HEK293 (cell line): Measurements from ENCODE around the gene WDR55.
"Not testable (repeated sequence)": the region's sequence is repeated elsewhere in the genome, so short reads cannot be mapped to it uniquely, and the experiment has no call there.

Source experiments
- CTCF ChIA-PET: fragments of 350-600 bp; formaldehyde crosslinking; extraction: SDS; loops from one replicate; lab custom pipeline; 2021; ENCODE audit warnings: antibody characterized with exemption; lab: Yijun Ruan, JAX
- POLR2A ChIA-PET: fragments of 300-600 bp; formaldehyde crosslinking; extraction: SDS; loops from one replicate; lab custom pipeline; 2020; ENCODE audit warnings: antibody characterized with exemption, inconsistent platforms; lab: Yijun Ruan, JAX
- H3K27ac ChIP-seq: fragments of 200-500 bp; sonication (Bioruptor generic); 2 replicates; pipeline ENCODE4 v1.5.1; 2014; ENCODE audit warnings: low read depth, low read length, control low read depth, inconsistent platforms; ENCODE audit errors: extremely low read depth
- H3K36me3 ChIP-seq, 2 experiments: fragments of 200-500 bp in 1 of 2; sonication (Bioruptor generic) in 1 of 2; 1 replicate in 1 of 2; 2 replicates in 1 of 2; pipeline ENCODE4 v1.5.1; 2014 to 2017; ENCODE audit warnings: inconsistent platforms in 2 of 2, low read length in 2 of 2; ENCODE audit not compliant: control insufficient read depth in 2 of 2, insufficient read depth in 1 of 2
- H3K4me1 ChIP-seq: fragments of 200-500 bp; sonication (Bioruptor generic); 2 replicates; pipeline ENCODE4 v1.5.1; 2014; ENCODE audit warnings: mild to moderate bottlenecking, low read length, inconsistent platforms; ENCODE audit not compliant: control insufficient read depth, insufficient read depth
- H3K4me3 ChIP-seq: 2 replicates; pipeline ENCODE4 v1.5.1; 2011; ENCODE audit warnings: low read depth, mild to moderate bottlenecking, control low read depth, low read length, moderate library complexity
- H3K9me3 ChIP-seq: fragments of 200-500 bp; sonication (Bioruptor generic); 2 replicates; pipeline ENCODE4 v1.5.1; 2014; ENCODE audit warnings: low read depth, low read length, inconsistent platforms; ENCODE audit not compliant: control insufficient read depth, insufficient read depth
- GLI2 ChIP-seq: fragments of 450-650 bp; formaldehyde crosslinking; IDR thresholded peaks from 2 replicates; pipeline ENCODE4; 2017; ENCODE audit warnings: missing biosample characterization, missing genetic modification characterization, low read depth, borderline replicate concordance
- PRDM1 ChIP-seq: fragments of 450-650 bp; formaldehyde crosslinking; IDR thresholded peaks from 2 replicates; pipeline ENCODE4; 2016; ENCODE audit warnings: missing biosample characterization, missing genetic modification characterization
- SCRT2 ChIP-seq: fragments of 450-650 bp; formaldehyde crosslinking; IDR thresholded peaks from 2 replicates; pipeline ENCODE4 v1.5.1; 2016; ENCODE audit warnings: missing biosample characterization, missing genetic modification characterization
- SP3 ChIP-seq: fragments of 450-650 bp; formaldehyde crosslinking; IDR thresholded peaks from 2 replicates; pipeline ENCODE4 v1.5.1; 2016; ENCODE audit warnings: missing biosample characterization, missing genetic modification characterization
- ZBTB17 ChIP-seq: fragments of 450-650 bp; formaldehyde crosslinking; IDR thresholded peaks from 2 replicates; pipeline ENCODE4 v1.5.1; 2016; ENCODE audit warnings: missing biosample characterization, missing genetic modification characterization
- ZBTB48 ChIP-seq: fragments of 450-650 bp; formaldehyde crosslinking; IDR thresholded peaks from 2 replicates; pipeline ENCODE4 v1.5.1; 2016; ENCODE audit warnings: missing biosample characterization, missing genetic modification characterization
- ZNF138 ChIP-seq: fragments of 450-650 bp; formaldehyde crosslinking; IDR thresholded peaks from 2 replicates; pipeline ENCODE4 v1.5.1; 2016; ENCODE audit warnings: missing biosample characterization, missing genetic modification characterization, borderline replicate concordance
- ZNF394 ChIP-seq: fragments of 450-650 bp; formaldehyde crosslinking; IDR thresholded peaks from 2 replicates; pipeline ENCODE4 v1.5.1; 2016; ENCODE audit warnings: missing biosample characterization, missing genetic modification characterization, mild to moderate bottlenecking, moderate library complexity, borderline replicate concordance
- ZNF473 ChIP-seq: fragments of 450-650 bp; formaldehyde crosslinking; IDR thresholded peaks from 2 replicates; pipeline ENCODE4 v1.5.1; 2017; ENCODE audit warnings: missing biosample characterization, missing genetic modification characterization
- ZNF501 ChIP-seq: fragments of 450-650 bp; formaldehyde crosslinking; IDR thresholded peaks from 2 replicates; pipeline ENCODE4 v1.5.1; 2016; ENCODE audit warnings: missing biosample characterization, missing genetic modification characterization
- ZNF529 ChIP-seq: fragments of 450-650 bp; formaldehyde crosslinking; IDR thresholded peaks from 2 replicates; pipeline ENCODE4 v1.5.1; 2017; ENCODE audit warnings: missing genetic modification characterization, missing biosample characterization; ENCODE audit not compliant: insufficient replicate concordance
- ZNF596 ChIP-seq: fragments of 450-650 bp; IDR thresholded peaks from 2 replicates; pipeline ENCODE4 v1.5.0; 2018; ENCODE audit warnings: missing biosample characterization, mild to moderate bottlenecking, missing genetic modification characterization, moderate library complexity
- ZNF621 ChIP-seq: fragments of 450-650 bp; formaldehyde crosslinking; IDR thresholded peaks from 2 replicates; pipeline ENCODE4 v1.5.1; 2017; ENCODE audit warnings: missing biosample characterization, missing genetic modification characterization
- ZNF664 ChIP-seq: fragments of 450-650 bp; formaldehyde crosslinking; IDR thresholded peaks from 2 replicates; pipeline ENCODE4 v1.5.1; 2016; ENCODE audit warnings: missing biosample characterization, missing genetic modification characterization
- TF ChIP-seq, protein P1 (sequence below): fragments of 450-650 bp; formaldehyde crosslinking; IDR thresholded peaks from 2 replicates; pipeline ENCODE4 v1.5.1; 2016; ENCODE audit warnings: missing biosample characterization, missing genetic modification characterization
- TF ChIP-seq, protein P2 (sequence below): fragments of 450-650 bp; formaldehyde crosslinking; IDR thresholded peaks from 2 replicates; pipeline ENCODE4 v1.5.1; 2016; ENCODE audit warnings: missing biosample characterization, missing genetic modification characterization
- TF ChIP-seq, protein P3 (sequence below): fragments of 450-650 bp; formaldehyde crosslinking; IDR thresholded peaks from 2 replicates; pipeline ENCODE4 v1.5.1; 2017; ENCODE audit warnings: missing biosample characterization, missing genetic modification characterization

WDR55 gene

DNA sequence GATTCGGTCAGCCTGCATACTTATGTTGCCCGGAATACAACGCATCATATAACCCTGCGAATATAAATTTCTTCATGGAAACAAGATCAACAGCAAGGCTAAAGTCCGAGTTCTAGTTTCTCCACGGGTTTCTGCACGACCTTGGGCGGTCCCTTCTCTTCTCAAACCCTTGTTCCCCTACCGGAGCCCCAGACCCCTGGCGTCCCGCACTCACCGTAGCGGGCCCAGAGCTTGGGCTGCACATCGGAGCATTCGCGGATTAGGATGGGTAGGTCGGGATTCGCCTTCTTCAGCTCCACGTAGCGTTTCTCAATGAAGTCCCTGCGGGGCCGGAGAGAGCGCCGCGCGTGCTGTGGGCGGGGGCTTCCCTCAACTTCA is 17.7 kb upstream of the WDR55 start (continued):
- TF ChIP-seq, protein P1, sequence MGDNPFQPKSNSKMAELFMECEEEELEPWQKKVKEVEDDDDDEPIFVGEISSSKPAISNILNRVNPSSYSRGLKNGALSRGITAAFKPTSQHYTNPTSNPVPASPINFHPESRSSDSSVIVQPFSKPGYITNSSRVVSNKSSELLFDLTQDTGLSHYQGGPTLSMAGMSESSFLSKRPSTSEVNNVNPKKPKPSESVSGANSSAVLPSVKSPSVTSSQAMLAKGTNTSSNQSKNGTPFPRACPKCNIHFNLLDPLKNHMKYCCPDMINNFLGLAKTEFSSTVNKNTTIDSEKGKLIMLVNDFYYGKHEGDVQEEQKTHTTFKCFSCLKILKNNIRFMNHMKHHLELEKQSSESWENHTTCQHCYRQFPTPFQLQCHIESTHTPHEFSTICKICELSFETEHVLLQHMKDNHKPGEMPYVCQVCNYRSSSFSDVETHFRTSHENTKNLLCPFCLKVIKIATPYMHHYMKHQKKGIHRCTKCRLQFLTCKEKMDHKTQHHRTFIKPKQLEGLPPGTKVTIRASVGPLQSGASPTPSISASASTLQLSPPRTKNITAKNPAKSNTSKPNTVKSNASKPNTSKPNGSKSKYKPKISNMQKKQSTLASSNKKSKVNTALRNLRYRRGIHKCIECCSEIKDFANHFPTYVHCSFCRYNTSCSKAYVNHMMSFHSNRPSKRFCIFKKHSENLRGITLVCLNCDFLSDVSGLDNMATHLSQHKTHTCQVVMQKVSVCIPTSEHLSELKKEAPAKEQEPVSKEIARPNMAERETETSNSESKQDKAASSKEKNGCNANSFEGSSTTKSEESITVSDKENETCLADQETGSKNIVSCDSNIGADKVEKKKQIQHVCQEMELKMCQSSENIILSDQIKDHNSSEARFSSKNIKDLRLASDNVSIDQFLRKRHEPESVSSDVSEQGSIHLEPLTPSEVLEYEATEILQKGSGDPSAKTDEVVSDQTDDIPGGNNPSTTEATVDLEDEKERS, result no peak
- TF ChIP-seq ZNF138 (tag by site-specific recombination), result no peak
- TF ChIP-seq, protein P2, sequence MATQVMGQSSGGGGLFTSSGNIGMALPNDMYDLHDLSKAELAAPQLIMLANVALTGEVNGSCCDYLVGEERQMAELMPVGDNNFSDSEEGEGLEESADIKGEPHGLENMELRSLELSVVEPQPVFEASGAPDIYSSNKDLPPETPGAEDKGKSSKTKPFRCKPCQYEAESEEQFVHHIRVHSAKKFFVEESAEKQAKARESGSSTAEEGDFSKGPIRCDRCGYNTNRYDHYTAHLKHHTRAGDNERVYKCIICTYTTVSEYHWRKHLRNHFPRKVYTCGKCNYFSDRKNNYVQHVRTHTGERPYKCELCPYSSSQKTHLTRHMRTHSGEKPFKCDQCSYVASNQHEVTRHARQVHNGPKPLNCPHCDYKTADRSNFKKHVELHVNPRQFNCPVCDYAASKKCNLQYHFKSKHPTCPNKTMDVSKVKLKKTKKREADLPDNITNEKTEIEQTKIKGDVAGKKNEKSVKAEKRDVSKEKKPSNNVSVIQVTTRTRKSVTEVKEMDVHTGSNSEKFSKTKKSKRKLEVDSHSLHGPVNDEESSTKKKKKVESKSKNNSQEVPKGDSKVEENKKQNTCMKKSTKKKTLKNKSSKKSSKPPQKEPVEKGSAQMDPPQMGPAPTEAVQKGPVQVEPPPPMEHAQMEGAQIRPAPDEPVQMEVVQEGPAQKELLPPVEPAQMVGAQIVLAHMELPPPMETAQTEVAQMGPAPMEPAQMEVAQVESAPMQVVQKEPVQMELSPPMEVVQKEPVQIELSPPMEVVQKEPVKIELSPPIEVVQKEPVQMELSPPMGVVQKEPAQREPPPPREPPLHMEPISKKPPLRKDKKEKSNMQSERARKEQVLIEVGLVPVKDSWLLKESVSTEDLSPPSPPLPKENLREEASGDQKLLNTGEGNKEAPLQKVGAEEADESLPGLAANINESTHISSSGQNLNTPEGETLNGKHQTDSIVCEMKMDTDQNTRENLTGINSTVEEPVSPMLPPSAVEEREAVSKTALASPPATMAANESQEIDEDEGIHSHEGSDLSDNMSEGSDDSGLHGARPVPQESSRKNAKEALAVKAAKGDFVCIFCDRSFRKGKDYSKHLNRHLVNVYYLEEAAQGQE, result 0 out of 2 replicates have a peak, but pooled peaks have one; percentile 14
- no peak for TF ChIP-seq SCRT2 (tag by site-specific recombination)
- peak; percentile 80 for TF ChIP-seq ZBTB48 (tag by site-specific recombination)
- TF ChIP-seq SP3 (tag by site-specific recombination), result no peak
- TF ChIP-seq ZNF664, result no peak
- no peak for TF ChIP-seq ZNF473 (tag by site-specific recombination)
- TF ChIP-seq, protein P3, sequence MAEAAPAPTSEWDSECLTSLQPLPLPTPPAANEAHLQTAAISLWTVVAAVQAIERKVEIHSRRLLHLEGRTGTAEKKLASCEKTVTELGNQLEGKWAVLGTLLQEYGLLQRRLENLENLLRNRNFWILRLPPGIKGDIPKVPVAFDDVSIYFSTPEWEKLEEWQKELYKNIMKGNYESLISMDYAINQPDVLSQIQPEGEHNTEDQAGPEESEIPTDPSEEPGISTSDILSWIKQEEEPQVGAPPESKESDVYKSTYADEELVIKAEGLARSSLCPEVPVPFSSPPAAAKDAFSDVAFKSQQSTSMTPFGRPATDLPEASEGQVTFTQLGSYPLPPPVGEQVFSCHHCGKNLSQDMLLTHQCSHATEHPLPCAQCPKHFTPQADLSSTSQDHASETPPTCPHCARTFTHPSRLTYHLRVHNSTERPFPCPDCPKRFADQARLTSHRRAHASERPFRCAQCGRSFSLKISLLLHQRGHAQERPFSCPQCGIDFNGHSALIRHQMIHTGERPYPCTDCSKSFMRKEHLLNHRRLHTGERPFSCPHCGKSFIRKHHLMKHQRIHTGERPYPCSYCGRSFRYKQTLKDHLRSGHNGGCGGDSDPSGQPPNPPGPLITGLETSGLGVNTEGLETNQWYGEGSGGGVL (tag by site-specific recombination), result no peak
- TF ChIP-seq ZBTB17 (tag by site-specific recombination), result no peak
- TF ChIP-seq ZNF621 (tag by site-specific recombination), result no peak
- no peak for TF ChIP-seq GLI2 (tag by site-specific recombination)
- 0 out of 2 replicates have a peak, but pooled peaks have one; percentile 23 for TF ChIP-seq ZNF501 (tag by site-specific recombination)
- TF ChIP-seq ZNF529 (tag by site-specific recombination), result no peak

DNA sequence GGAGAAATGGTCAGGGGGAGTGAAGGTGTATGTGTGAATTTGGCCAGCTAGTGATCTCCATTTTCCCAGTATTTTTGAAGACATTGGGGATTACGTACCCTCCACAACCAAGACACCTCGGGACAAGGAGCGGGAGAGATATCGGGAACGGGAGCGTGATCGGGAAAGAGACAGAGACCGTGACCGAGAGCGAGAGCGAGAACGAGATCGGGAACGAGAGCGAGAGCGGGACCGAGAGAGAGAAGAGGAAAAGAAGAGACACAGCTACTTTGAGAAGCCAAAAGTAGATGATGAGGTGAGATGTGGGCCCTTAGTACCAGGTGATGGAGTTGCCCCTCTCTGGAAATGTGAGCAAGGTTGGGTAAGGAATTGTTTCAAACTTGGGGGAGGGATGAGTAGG is 5.8 kb upstream of the WDR55 start:
- Histone ChIP-seq H3K4me3 (no peak overlapping the region), H3K4me1 (no peaks in the 10 kb centered on the region), H3K27ac (no peak overlapping the region), H3K36me3 (peaks cover 76 to 93% of the 10 kb centered on the region in 2 experiments), H3K9me3 (no peaks in the 10 kb centered on the region)
- POLR2A ChIA-PET, result interaction anchor here (2.1 kb wide), 1 partner anchor 11 kb away, joined by 11 read pairs; the partner anchor contains the start of genes IK and NDUFA2
- CTCF ChIA-PET, result no interaction called here
- TF ChIP-seq ZNF394 (no peak), ZNF596 (tag by site-specific recombination) (peak; percentile 60), PRDM1 (tag by site-specific recombination) (0 out of 2 replicates have a peak, but pooled peaks have one; percentile 52)

DNA sequence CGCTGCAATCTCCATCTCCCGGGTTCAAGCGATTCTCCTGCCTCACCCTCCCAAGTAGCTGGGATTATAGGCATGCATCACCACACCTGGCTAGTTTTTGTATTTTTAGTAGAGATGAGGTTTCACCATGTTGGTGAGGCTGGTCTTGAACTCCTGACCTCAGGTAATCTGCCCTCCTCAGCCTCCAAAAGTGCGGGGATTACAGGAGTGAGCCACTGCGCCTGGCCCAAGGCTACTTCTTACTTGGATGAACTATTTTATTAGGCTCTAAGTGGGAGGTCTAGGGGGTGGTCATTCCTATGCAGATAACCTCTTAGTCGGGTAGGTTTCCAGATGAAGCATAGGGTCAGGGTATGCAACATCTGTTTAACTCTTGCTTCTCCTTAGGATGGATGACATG is 4.3 kb upstream of the WDR55 start:
- CTCF ChIA-PET, result interaction anchor here (0.6 kb wide), 1 partner anchor 297 kb away, joined by 3 read pairs; no protein-coding TSS in a partner anchor
- POLR2A ChIA-PET, result not testable (repeated sequence)

More for the DNA sequence above, 4.3 kb upstream of the WDR55 start:
- H3K4me1 ChIP-seq, H3K9me3 ChIP-seq, H3K4me3 ChIP-seq, H3K27ac ChIP-seq: not testable (repeated sequence)
- H3K36me3 ChIP-seq, result peaks cover 61 to 78% of the 10 kb centered on the region in 2 experiments
